Measurements from ENCODE around the gene C1R.
A peak's percentile ranks its signal among the peaks of the same experiment; 100 is the strongest.

C1R gene

DNA sequence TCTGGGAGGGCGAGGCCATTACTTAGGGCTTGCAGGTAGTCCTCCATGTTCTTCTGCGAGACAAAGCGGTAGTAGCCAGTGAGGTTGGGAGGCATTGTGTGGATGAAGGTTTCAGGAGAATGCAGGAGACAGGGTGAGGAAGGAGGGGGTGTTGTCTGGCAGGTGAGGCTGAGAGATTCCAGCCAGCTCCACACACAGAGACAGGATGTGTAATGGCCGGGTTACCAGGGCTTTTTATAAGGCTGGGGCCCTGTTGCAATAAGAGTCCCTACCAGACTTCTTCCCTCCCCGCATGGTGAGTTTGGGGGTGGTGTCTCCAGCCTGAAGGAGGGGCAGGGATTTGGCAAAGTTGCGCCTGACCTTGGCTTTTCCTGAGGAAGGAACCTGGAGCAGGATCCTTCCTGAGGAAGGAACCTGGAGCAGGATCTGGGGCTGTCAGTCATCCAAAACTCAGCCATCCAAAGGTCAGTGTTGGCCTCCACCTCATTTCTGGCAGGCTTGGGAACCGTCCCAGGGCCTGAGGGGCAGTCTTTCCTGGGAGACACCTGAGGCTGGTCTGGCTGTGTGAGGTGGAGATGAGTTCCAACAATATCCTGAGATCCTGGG lies 36.5 kb upstream of the C1R start, which contains the start of gene RBP5:
TSS of gene RBP5 (minus strand) at position 209 of the 606 bp plus-strand sequence. CDS start at position 95, 114 bp downstream.
- peaks cover 6% of the 10 kb centered on the region for H3K36me3 ChIP-seq (ENCODE audit: insufficient read depth, low read length)
- H2AFZ ChIP-seq (ENCODE audit: low read depth, low read length) = peak within 1 kb of the TSS; percentile 84
- peaks cover 24% of the 10 kb centered on the region for H3K4me1 ChIP-seq (ENCODE audit: insufficient read depth, low read length)

DNA sequence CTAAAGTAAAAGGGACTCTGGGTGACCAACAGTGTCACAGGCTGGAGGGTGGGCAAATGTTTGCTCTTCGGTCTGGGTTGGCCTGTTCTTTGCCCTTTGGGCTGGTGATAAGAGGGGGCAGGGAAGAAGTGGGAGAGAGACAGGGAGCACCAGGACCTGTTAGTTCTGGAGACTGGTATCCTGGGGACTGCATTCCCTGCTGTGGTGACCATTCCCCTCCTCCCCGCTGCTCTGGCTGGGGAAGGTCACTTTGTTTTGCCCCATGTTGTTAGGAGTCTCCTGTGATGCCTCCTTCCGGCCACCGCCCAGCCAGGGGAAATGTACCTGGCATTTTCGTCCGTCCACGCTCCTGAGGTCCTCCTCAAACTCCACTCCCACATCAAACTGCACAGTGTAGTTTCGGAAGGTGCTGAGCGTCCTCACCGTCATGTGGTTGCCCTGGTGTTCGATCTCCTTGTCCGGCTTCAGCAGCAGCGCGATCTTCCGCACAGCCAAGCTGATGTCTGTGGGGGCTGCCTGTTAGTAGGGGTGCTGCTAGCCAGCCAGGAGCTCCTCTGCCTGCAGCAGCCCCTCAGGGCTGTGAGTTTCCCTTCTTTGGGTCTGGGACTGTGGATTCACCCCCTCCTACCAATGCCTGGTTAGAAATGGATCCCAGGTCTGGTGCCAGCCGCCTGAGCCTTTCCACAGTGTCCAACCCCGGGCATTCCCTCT lies 35.8 kb upstream of the C1R start:
- H3K9me3 ChIP-seq (ENCODE audit: low read length) = no peaks in the 10 kb centered on the region

More for the DNA sequence above, 36.5 kb upstream of the C1R start, which contains the start of gene RBP5:
- Histone ChIP-seq H3K9me3 (ENCODE audit: low read length) (no peaks in the 10 kb centered on the region), H3K27me3 (ENCODE audit: insufficient read depth, low read length) (no peaks in the 10 kb centered on the region), H3K4me3 (ENCODE audit: low read length) (peak within 1 kb of the TSS; percentile 84)

DNA sequence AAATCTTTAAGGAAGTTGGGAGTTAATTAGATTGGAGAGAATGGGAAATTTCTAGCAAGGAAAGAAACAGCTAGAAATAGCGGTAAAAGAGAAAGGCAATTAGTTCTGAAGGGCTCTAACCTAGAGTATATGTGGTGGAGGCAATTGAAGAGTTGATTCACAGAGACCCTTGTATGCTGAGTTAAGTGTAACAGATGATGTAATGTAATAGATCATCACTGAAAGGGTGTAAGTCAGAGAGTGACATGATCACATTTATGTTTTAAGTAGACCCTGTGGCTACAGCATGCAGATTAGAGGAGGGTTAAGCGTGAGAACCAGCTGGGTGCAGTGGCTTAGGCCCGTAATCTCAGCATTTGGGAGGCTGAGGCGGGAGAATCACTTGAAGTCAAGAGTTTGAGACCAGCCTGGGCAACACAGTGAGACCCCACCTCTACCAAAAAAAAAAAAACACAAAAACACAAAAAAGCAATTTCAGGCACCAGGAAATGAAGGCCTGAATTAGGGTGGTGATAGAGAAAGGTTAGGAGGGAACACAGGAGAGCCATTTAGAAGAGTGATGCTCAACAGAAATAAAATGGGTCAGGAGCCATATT lies 33.5 kb upstream of the C1R start:
- Histone ChIP-seq H3K9me3 (ENCODE audit: low read length) (no peaks in the 10 kb centered on the region), H3K4me1 (ENCODE audit: insufficient read depth, low read length) (peaks cover 5% of the 10 kb centered on the region), H3K36me3 (ENCODE audit: insufficient read depth, low read length) (no peaks in the 10 kb centered on the region), H2AFZ (ENCODE audit: low read depth, low read length) (no peak overlapping the region), H3K4me3 (ENCODE audit: low read length) (no peak overlapping the region), H3K27me3 (ENCODE audit: insufficient read depth, low read length) (no peaks in the 10 kb centered on the region)

More for the DNA sequence above, 35.8 kb upstream of the C1R start:
- Histone ChIP-seq H3K4me3 (ENCODE audit: low read length) (no peak overlapping the region), H3K27me3 (ENCODE audit: insufficient read depth, low read length) (no peaks in the 10 kb centered on the region), H3K4me1 (ENCODE audit: insufficient read depth, low read length) (peaks cover 24% of the 10 kb centered on the region), H2AFZ (ENCODE audit: low read depth, low read length) (no peak overlapping the region), H3K36me3 (ENCODE audit: insufficient read depth, low read length) (no peaks in the 10 kb centered on the region)

DNA sequence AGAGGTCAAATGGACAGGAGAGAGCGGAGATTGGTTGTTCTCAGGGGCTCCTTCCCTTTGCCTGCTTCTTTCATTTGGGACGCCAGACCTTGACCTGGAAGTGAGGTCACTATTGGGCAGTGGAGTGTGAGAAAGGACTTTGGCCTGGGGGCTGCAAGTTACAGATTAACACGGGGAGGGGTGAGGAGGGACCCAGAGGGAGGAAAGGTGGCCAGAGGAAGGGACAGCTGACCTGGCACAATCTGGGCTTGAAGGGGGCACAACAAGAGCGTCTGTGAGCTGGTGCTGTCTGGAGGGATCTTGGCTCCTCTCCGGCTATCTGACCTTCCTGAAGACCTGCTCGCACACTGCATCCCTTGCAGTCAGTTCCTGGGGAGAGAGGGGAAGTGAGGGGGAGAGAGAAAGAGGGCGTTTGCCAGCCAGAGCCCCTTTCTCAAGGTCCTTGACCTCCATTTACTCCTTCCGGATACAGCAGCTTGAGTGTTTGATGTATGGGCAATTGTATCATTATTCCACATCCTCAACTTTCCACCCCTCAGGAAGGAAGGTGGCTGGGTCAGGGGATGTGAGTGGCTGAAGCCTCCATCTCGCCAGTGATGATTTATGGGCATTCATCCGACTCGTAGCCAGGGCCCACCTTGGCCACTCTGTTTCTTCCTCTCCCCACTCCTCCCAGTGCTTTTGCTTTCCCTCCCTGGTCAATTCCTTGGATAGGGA lies 31.7 kb upstream of the C1R start:
- Histone ChIP-seq H2AFZ (ENCODE audit: low read depth, low read length) (no peak overlapping the region), H3K9me3 (ENCODE audit: low read length) (no peaks in the 10 kb centered on the region), H3K27me3 (ENCODE audit: insufficient read depth, low read length) (no peaks in the 10 kb centered on the region), H3K4me1 (ENCODE audit: insufficient read depth, low read length) (no peaks in the 10 kb centered on the region), H3K36me3 (ENCODE audit: insufficient read depth, low read length) (no peaks in the 10 kb centered on the region), H3K4me3 (ENCODE audit: low read length) (no peak overlapping the region)

DNA sequence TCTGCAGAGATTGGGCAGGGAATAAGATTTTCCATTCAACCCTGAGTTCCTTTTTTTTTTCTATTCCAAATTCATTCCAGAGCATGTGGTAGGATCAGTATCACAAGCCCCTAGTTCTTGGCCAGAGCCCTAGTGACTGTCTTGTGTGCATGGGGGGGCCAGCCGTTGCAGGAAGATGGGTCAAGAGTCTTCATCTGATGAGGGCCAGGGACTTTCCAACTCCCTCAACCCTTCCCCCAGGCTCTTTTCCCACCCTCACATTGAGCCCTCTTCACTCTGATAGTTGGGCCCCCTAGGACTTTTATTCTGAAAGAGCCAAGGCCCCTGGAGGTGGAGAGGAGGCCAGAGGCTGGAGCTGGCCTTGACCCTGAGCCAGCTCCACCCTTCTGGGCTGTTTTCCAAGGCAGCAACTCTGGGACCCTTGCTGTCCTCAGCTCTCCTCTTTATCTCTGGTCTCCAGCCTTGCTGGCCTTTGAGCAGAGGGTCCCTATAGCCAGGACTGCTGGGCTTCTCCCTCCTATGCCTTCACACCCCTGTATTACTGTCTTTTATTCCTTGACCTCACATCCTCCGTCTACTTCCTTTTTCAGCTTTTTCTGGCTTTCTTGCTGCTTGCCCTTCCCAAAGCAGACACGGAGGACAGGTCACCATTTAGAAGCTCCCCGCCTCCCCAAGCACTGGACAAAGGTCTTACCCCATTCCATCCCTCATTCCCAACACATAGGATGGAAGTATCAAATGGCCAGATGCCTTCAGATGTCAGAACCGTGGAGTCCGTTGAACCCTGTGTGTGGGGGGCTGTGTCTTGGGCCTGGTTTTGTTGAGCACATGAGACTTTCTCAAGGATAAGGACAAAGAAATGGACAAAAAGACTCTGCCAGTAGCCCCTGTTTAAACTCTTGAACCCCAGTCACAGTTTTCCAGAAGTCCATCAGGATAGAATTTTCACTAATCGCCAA lies 30.8 kb upstream of the C1R start:
- no peaks in the 10 kb centered on the region for H3K36me3 ChIP-seq (ENCODE audit: insufficient read depth, low read length)
- no peaks in the 10 kb centered on the region for H3K27me3 ChIP-seq (ENCODE audit: insufficient read depth, low read length)
- no peak overlapping the region for H3K4me3 ChIP-seq (ENCODE audit: low read length)

DNA sequence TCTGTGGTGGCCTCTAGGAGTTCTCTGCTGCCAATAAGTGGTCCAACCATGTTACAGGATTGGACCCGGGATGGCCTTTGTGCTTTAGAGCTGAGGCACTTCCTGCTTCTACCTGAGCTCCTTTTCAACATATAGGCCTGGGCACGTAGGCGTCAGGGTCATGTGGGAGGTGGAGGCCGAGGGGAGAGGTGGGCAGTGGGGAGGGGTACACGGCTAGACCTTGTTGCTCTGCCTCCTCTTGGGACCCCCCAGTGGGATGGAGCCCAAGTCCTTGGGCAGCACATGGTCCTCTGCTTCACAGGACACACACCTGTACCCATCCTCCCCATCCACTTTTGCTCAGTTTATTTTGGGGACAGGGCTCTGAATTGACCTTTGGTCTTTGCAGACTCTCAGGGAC lies 29.1 kb upstream of the C1R start:
- no peaks in the 10 kb centered on the region for H3K9me3 ChIP-seq (ENCODE audit: low read length)
- no peaks in the 10 kb centered on the region for H3K27me3 ChIP-seq (ENCODE audit: insufficient read depth, low read length)
- H3K4me1 ChIP-seq (ENCODE audit: insufficient read depth, low read length) = no peaks in the 10 kb centered on the region
- no peaks in the 10 kb centered on the region for H3K36me3 ChIP-seq (ENCODE audit: insufficient read depth, low read length)
- H3K4me3 ChIP-seq (ENCODE audit: low read length) = no peak overlapping the region
- no peak overlapping the region for H2AFZ ChIP-seq (ENCODE audit: low read depth, low read length)

More for the DNA sequence above, 30.8 kb upstream of the C1R start:
- H3K9me3 ChIP-seq (ENCODE audit: low read length) = no peaks in the 10 kb centered on the region
- H2AFZ ChIP-seq (ENCODE audit: low read depth, low read length) = no peak overlapping the region
- no peaks in the 10 kb centered on the region for H3K4me1 ChIP-seq (ENCODE audit: insufficient read depth, low read length)

DNA sequence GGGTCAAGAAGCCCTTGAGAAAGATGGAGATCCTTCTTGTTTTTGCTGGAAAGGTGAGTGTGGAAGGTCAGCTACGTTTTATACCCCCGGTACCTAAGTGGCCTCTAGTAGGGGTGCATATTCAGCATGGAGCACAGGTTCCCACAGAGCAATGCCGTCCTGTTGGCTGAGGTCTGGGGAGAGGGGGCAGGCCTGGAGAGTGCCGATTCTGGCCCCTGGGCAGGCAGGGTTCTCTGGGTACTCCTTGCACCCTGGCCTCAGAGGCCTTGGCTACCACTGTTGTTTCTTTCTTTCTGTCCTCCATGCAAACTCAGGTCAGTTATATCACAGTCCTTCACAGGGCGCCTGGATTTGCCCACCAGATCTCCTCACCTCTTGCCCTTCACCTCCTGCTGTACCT lies 27.9 kb upstream of the C1R start:
- Histone ChIP-seq H3K4me3 (ENCODE audit: low read length) (no peak overlapping the region), H3K27me3 (ENCODE audit: insufficient read depth, low read length) (no peaks in the 10 kb centered on the region), H3K9me3 (ENCODE audit: low read length) (no peaks in the 10 kb centered on the region), H3K36me3 (ENCODE audit: insufficient read depth, low read length) (no peaks in the 10 kb centered on the region), H3K4me1 (ENCODE audit: insufficient read depth, low read length) (no peaks in the 10 kb centered on the region), H2AFZ (ENCODE audit: low read depth, low read length) (no peak overlapping the region)

DNA sequence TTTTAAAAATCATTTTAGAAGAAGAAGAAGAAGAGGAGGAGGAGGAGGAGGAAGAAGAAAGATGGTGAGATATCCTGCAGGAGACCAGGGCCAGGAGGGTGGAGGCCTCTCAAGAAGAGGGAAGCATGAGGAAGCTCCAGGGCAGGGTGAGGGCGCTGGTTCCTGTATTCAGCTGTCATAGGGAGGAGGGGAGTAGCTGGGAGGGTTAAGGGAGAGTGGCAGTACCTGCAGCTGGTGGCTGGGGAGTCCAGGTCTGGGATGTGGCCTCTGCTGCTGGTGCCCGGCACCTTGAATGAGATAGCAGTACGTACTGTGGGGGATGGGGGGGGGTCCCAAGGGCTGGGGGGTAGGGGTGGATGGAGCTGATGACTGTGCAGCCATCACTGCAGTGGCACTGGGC lies 26.6 kb upstream of the C1R start:
- Histone ChIP-seq H3K4me3 (ENCODE audit: low read length) (no peak overlapping the region), H3K27me3 (ENCODE audit: insufficient read depth, low read length) (no peaks in the 10 kb centered on the region), H2AFZ (ENCODE audit: low read depth, low read length) (no peak overlapping the region), H3K9me3 (ENCODE audit: low read length) (no peaks in the 10 kb centered on the region), H3K4me1 (ENCODE audit: insufficient read depth, low read length) (no peaks in the 10 kb centered on the region), H3K36me3 (ENCODE audit: insufficient read depth, low read length) (no peaks in the 10 kb centered on the region)

DNA sequence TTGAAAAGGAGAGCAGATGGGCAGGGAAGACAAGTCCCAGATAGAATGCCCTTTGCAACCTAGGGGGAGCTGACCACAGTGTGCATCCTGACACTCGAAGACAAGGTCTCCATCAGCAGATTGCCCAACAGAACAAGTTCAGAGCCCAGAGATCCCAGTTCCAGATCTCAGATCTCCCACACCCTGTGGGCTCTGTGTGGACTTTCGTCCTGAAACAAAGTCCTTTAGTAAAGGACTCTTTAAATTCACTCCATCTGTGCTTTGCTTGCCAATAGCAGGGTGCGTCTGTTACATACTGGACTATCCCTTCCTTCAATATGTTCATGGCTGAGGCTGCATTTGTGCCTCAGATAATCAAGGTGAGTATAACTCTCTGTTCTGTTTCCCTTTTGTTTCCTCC lies 25.4 kb upstream of the C1R start:
- H3K9me3 ChIP-seq (ENCODE audit: low read length) = no peaks in the 10 kb centered on the region
- H3K36me3 ChIP-seq (ENCODE audit: insufficient read depth, low read length) = no peaks in the 10 kb centered on the region
- no peaks in the 10 kb centered on the region for H3K27me3 ChIP-seq (ENCODE audit: insufficient read depth, low read length)
- H3K4me1 ChIP-seq (ENCODE audit: insufficient read depth, low read length) = no peaks in the 10 kb centered on the region
- no peak overlapping the region for H3K4me3 ChIP-seq (ENCODE audit: low read length)
- no peak overlapping the region for H2AFZ ChIP-seq (ENCODE audit: low read depth, low read length)

DNA sequence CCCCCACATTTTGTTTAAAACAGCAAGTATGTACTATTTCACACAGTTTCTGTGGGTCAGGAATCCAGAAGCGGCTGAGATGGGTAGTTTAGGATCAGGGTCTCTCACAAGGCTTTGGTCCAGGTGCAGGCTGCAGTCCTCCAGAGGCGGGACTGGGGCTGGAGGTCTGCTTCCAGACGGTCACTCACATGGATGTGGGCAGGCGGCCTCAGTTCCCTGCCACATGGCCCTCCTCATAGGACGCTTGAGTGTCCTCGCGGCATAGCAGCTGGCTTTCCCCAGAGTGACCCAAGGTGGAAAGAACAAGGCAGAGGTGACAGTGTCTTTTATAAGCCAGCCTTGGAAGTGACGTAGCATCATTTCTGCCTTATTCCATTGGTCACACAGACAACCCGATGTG lies 24.7 kb upstream of the C1R start:
- Histone ChIP-seq H3K36me3 (ENCODE audit: insufficient read depth, low read length) (no peaks in the 10 kb centered on the region), H3K4me1 (ENCODE audit: insufficient read depth, low read length) (no peaks in the 10 kb centered on the region), H3K9me3 (ENCODE audit: low read length) (no peaks in the 10 kb centered on the region), H3K27me3 (ENCODE audit: insufficient read depth, low read length) (no peaks in the 10 kb centered on the region), H2AFZ (ENCODE audit: low read depth, low read length) (no peak overlapping the region), H3K4me3 (ENCODE audit: low read length) (no peak overlapping the region)

DNA sequence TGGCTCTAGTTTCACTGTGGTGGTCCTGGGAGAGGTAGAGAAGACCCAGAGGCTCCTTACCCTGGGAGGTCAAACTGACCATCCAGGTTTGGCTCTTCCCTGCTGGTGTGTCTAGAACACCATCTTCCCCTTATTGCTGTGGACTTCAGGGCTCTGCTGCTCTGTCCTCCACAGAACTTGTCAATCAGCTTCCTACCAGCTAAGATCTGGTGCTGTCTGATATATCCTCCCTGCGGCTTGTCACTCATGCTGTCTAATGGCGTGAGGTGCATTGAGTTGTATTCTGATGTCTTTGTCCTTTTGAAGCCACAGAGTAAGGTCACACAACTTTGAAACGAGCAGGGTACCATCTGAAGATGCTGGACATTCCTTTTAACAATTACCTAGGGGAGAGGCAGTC lies 24.0 kb upstream of the C1R start:
- no peaks in the 10 kb centered on the region for H3K27me3 ChIP-seq (ENCODE audit: insufficient read depth, low read length)
- H3K36me3 ChIP-seq (ENCODE audit: insufficient read depth, low read length) = no peaks in the 10 kb centered on the region
- no peaks in the 10 kb centered on the region for H3K4me1 ChIP-seq (ENCODE audit: insufficient read depth, low read length)
- H3K4me3 ChIP-seq (ENCODE audit: low read length) = no peak overlapping the region
- H2AFZ ChIP-seq (ENCODE audit: low read depth, low read length) = no peak overlapping the region
- H3K9me3 ChIP-seq (ENCODE audit: low read length) = no peaks in the 10 kb centered on the region

DNA sequence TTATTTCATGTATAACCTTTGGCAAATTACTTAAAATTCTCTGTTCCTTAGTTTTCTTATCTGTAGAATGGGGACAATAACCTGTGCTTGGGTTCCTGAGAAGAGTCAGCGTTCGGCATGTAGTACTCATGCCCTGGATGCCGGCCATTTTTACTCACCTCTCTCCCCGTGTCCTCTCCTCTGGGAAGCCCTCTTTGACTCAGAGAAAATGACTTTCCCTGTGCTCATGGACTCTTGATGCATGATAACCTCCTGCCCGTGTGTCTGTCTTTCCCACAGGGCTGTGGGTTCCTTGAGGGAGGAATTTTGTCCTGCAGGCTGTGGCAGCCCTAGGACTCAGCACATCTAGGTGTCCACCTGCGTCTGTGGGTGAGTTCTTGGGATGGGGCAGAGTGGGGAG lies 22.6 kb upstream of the C1R start:
- Histone ChIP-seq H3K9me3 (ENCODE audit: low read length) (no peaks in the 10 kb centered on the region), H2AFZ (ENCODE audit: low read depth, low read length) (no peak overlapping the region), H3K36me3 (ENCODE audit: insufficient read depth, low read length) (no peaks in the 10 kb centered on the region), H3K4me3 (ENCODE audit: low read length) (no peak overlapping the region), H3K27me3 (ENCODE audit: insufficient read depth, low read length) (no peaks in the 10 kb centered on the region), H3K4me1 (ENCODE audit: insufficient read depth, low read length) (no peaks in the 10 kb centered on the region)

Measured in neuron (in vitro differentiated cells).